HFF-Myc (cell line): ENCODE data around the gene TPSD1.
"Not testable (repeated sequence)": the region's sequence is repeated elsewhere in the genome, so short reads cannot be mapped to it uniquely, and the experiment has no call there.

Source experiments
- DNase-seq: peaks from one replicate; pipeline ENCODE4 v3.0.0-alpha.2; 2011; ENCODE audit warnings: low read depth; ENCODE audit errors: extremely low read depth
- H3K4me3 ChIP-seq: replicated peaks from 2 replicates; pipeline ENCODE4 v1.5.1; 2011; ENCODE audit warnings: low read depth, mild to moderate bottlenecking, control low read depth, low read length
- TF ChIP-seq, protein P1 (sequence below): IDR thresholded peaks from 2 replicates; pipeline ENCODE4 v1.5.1; 2012; ENCODE audit warnings: mild to moderate bottlenecking, low read depth, low read length, control low read depth; ENCODE audit errors: missing control alignments

The TPSD1 gene

GRCh38 chr16:1288813-1289476 lies 33.1 kb downstream of the TPSD1 start:
- no peak overlapping the region for H3K4me3 ChIP-seq
- no peak for DNase-seq
- TF ChIP-seq, protein P1, sequence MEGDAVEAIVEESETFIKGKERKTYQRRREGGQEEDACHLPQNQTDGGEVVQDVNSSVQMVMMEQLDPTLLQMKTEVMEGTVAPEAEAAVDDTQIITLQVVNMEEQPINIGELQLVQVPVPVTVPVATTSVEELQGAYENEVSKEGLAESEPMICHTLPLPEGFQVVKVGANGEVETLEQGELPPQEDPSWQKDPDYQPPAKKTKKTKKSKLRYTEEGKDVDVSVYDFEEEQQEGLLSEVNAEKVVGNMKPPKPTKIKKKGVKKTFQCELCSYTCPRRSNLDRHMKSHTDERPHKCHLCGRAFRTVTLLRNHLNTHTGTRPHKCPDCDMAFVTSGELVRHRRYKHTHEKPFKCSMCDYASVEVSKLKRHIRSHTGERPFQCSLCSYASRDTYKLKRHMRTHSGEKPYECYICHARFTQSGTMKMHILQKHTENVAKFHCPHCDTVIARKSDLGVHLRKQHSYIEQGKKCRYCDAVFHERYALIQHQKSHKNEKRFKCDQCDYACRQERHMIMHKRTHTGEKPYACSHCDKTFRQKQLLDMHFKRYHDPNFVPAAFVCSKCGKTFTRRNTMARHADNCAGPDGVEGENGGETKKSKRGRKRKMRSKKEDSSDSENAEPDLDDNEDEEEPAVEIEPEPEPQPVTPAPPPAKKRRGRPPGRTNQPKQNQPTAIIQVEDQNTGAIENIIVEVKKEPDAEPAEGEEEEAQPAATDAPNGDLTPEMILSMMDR = no peak

DNA sequence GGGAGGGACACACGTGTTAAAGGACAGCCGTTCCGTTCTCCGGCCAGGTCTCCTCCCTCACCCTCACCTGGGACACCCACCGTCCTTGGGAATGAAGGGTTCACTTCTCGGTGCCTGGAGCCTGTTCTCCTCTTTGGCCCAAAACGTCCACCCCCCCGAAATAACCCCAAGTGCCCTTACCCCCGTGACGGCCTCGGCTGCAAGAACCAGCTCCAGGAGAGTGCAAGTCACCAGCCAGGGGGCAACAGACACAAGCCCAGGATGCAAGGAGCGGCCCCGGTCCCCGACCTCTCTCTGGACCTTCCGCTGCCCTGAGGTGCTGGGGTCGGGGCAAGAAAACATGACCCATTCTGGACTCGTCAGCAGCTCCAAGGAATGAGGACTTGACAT lies 33.6 kb downstream of the TPSD1 start:
- DNase-seq = no peak
- no peak overlapping the region for H3K4me3 ChIP-seq
- TF ChIP-seq, protein P1 = no peak

DNA sequence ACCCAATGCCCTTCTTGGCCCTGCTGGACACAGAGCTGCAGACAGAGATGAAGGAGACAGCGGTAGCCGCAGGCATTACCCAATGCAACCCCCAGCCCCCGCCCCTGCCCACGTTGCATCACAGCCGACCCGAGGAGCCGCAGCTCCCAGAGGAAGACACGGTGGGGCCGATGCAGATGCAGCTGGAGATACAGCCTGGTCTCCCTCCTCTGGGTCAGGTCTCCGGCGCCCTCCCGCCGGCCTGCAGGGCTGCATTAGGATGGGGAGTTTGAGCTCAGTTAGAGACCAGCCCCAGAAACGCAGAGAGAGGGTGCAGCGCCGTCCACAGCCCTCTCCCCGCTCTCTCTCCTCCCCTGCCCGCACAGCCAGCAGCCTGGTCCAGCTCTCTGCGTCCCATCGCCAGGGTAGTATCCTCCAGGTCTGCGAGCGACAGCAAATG lies 34.2 kb downstream of the TPSD1 start:
- DNase-seq = no peak
- H3K4me3 ChIP-seq = no peak overlapping the region
- TF ChIP-seq, protein P1 = no peak

DNA sequence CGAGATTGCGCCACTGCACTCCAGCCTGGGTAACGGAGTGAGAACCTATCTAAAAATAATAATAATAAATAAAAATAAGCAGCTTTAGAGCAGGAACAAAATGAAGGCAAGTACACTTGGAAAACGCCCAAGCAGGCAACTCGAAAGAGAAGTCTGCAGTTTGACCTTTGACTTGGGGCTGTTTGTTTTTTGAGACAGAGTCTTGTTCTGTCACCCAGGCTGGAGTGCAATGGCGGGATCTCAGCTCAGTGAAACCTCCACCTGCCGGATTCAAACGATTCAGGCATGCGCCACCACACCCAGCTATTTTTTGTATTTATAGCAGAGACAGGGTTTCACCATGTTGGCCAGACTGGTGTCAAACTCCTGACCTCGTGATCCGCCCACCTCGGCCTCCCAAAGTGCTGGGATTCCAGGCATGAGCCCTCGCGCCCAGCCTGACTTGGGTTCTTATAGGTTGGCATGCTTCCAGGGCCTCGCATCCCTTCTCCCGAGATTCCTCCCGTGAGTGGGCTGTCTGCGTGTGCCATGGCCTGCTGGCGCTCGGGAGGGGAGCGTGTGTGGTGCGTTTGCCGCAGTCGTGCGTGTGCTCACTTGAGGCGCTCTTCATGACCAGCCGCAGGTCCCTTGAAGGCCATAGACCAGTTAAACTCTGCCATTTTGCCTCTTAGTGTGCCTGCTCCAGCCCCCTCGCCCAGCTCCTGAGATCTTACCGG lies 35.1 kb downstream of the TPSD1 start:
- DNase-seq = no peak
- H3K4me3 ChIP-seq = no peak overlapping the region
- TF ChIP-seq, protein P1 = no peak

- TF ChIP-seq, protein P1 = no peak
- H3K4me3 ChIP-seq = no peak overlapping the region
- DNase-seq = no peak
These were observed 35.7 kb downstream of the TPSD1 start for GRCh38 chr16:1291576-1291974.

- not testable (repeated sequence) for DNase-seq, H3K4me3 ChIP-seq
These were observed 36.3 kb downstream of the TPSD1 start for GRCh38 chr16:1292208-1292607.

- DNase-seq, H3K4me3 ChIP-seq: not testable (repeated sequence)
These were observed 36.9 kb downstream of the TPSD1 start for GRCh38 chr16:1292808-1293207.
